ENCODE data around the gene KLK11. TPM values are rescaled to one million over a fixed set of nuclear protein-coding genes. Genes with fewer than 3 reads are reported as not detected.

KLK11 gene
- total RNA-seq (2022; extraction: Qiagen RNA extraction; ENCODE audit: low read depth) = not detected in 5 replicates

GRCh38 chr19:51026554-51026831 lies at the start of gene KLK11:
TSS of gene KLK11 (minus strand) at chr19:51026616. CDS start at chr19:51025631, 985 bp downstream.

GRCh38 chr19:51064534-51065220 lies 38.3 kb upstream of the KLK11 start, which contains the start of gene KLK13:
TSS of gene KLK13 (minus strand) at chr19:51065092. CDS start at chr19:51065067, 25 bp downstream.

GRCh38 chr19:51034704-51035103 lies 8.3 kb upstream of the KLK11 start, which contains the start of gene KLK12:
TSS of gene KLK12 (minus strand) at chr19:51035002. CDS start at chr19:51034621, 381 bp downstream.

GRCh38 chr19:51019544-51019925 lies 6.9 kb downstream of the KLK11 start, which contains the start of gene KLK10:
TSS of gene KLK10 (minus strand) at chr19:51019709. CDS start at chr19:51019130, 579 bp downstream.

GRCh38 chr19:51001515-51001914 lies 24.9 kb downstream of the KLK11 start, which contains the start of gene KLK8:
TSS of gene KLK8 (minus strand) at chr19:51001604. CDS start at chr19:51001167, 437 bp downstream.

GRCh38 chr19:50983625-50984292 lies 42.7 kb downstream of the KLK11 start, which contains the start of gene KLK7:
TSS of gene KLK7 (minus strand) at chr19:50983917. CDS start at chr19:50982399, 1,518 bp downstream.

Other genes with a start within 250 kb of the KLK11 start
- gene ACP4, start 236.2 kb downstream of the KLK11 start, total RNA-seq (2022; extraction: Qiagen RNA extraction; ENCODE audit: low read depth) = not detected in 5 replicates
- gene KLK1, start 202.8 kb downstream of the KLK11 start, total RNA-seq (2022; extraction: Qiagen RNA extraction; ENCODE audit: low read depth) = 0.11 to 0.13 TPM in 2 of 5 replicates, not detected in the others
- gene KLK15, start 193.0 kb downstream of the KLK11 start, total RNA-seq (2022; extraction: Qiagen RNA extraction; ENCODE audit: low read depth) = not detected in 5 replicates
- gene KLK3, start 171.7 kb downstream of the KLK11 start, total RNA-seq (2022; extraction: Qiagen RNA extraction; ENCODE audit: low read depth) = not detected in 5 replicates
- gene KLK2, start 153.2 kb downstream of the KLK11 start, total RNA-seq (2022; extraction: Qiagen RNA extraction; ENCODE audit: low read depth) = 0.09 to 0.17 TPM in 2 of 5 replicates, not detected in the others
- 0.07 to 0.17 TPM (median 0.09 TPM) in 3 of 5 replicates, not detected in the others for gene KLK4, start 115.2 kb downstream of the KLK11 start, total RNA-seq (2022; extraction: Qiagen RNA extraction; ENCODE audit: low read depth)
- 0.08 TPM in 1 of 5 replicates, not detected in the others for gene KLK5, start 73.6 kb downstream of the KLK11 start, total RNA-seq (2022; extraction: Qiagen RNA extraction; ENCODE audit: low read depth)
- gene KLK6, start 57.0 kb downstream of the KLK11 start, total RNA-seq (2022; extraction: Qiagen RNA extraction; ENCODE audit: low read depth) = 0.19 to 0.51 TPM (median 0.29 TPM) in 5 replicates
- gene KLK7, start 42.7 kb downstream of the KLK11 start, total RNA-seq (2022; extraction: Qiagen RNA extraction; ENCODE audit: low read depth) = not detected in 5 replicates
- gene KLK8, start 25.0 kb downstream of the KLK11 start, total RNA-seq (2022; extraction: Qiagen RNA extraction; ENCODE audit: low read depth) = not detected in 5 replicates
- 0.25 to 0.40 TPM (median 0.34 TPM) in 5 replicates for gene KLK10, start 6.9 kb downstream of the KLK11 start, total RNA-seq (2022; extraction: Qiagen RNA extraction; ENCODE audit: low read depth)
- gene KLK12, start 8.4 kb upstream of the KLK11 start, total RNA-seq (2022; extraction: Qiagen RNA extraction; ENCODE audit: low read depth) = not detected in 5 replicates
- 0.14 to 0.37 TPM in 2 of 5 replicates, not detected in the others for gene KLK13, start 38.5 kb upstream of the KLK11 start, total RNA-seq (2022; extraction: Qiagen RNA extraction; ENCODE audit: low read depth)
- 0.25 to 0.67 TPM (median 0.45 TPM) in 5 replicates for gene KLK14, start 56.3 kb upstream of the KLK11 start, total RNA-seq (2022; extraction: Qiagen RNA extraction; ENCODE audit: low read depth)
- 3.7 to 14.1 TPM (median 12.7 TPM) in 5 replicates for gene CTU1, start 81.8 kb upstream of the KLK11 start, total RNA-seq (2022; extraction: Qiagen RNA extraction; ENCODE audit: low read depth)
- 0.07 to 0.18 TPM in 2 of 5 replicates, not detected in the others for gene SIGLEC9, start 98.3 kb upstream of the KLK11 start, total RNA-seq (2022; extraction: Qiagen RNA extraction; ENCODE audit: low read depth)
- gene SIGLEC7, start 115.7 kb upstream of the KLK11 start, total RNA-seq (2022; extraction: Qiagen RNA extraction; ENCODE audit: low read depth) = not detected in 5 replicates
- gene CD33, start 198.5 kb upstream of the KLK11 start, total RNA-seq (2022; extraction: Qiagen RNA extraction; ENCODE audit: low read depth) = 0.12 to 0.49 TPM in 2 of 5 replicates, not detected in the others
- not detected in 5 replicates for gene SIGLECL1, start 224.5 kb upstream of the KLK11 start, total RNA-seq (2022; extraction: Qiagen RNA extraction; ENCODE audit: low read depth)